Mesendoderm (in vitro differentiated cells): ENCODE measurements around the gene KCMF1.

Experiments used
- DNase-seq: peaks from one replicate; pipeline ENCODE4 v3.0.0; 2013
- H2AK5ac ChIP-seq: 2 replicates; pipeline ENCODE4 v1.6.1; 2013; ENCODE audit warnings: low read length, inconsistent platforms
- H2BK120ac ChIP-seq: 2 replicates; pipeline ENCODE4 v1.6.1; 2013; ENCODE audit warnings: low read depth, mild to moderate bottlenecking, low read length, moderate library complexity, mixed read lengths
- H2BK15ac ChIP-seq: replicated peaks from 2 replicates; pipeline ENCODE4 v1.6.1; 2013; ENCODE audit warnings: low read depth, mild to moderate bottlenecking, moderate library complexity
- H2BK5ac ChIP-seq: 2 replicates; pipeline ENCODE4 v1.6.1; 2013; ENCODE audit warnings: low read length, inconsistent platforms
- H3K18ac ChIP-seq: 2 replicates; pipeline ENCODE4 v1.6.1; 2013; ENCODE audit warnings: mild to moderate bottlenecking, low read length, mixed read lengths
- H3K23ac ChIP-seq: one replicate; pipeline ENCODE4 v1.6.1; 2013; ENCODE audit warnings: low read length
- H3K27ac ChIP-seq: 2 replicates; pipeline ENCODE4 v1.5.1; 2013; ENCODE audit warnings: low read depth, mild to moderate bottlenecking, inconsistent platforms, low read length, moderate library complexity
- H3K27me3 ChIP-seq: 2 replicates; pipeline ENCODE4 v1.6.1; 2013; ENCODE audit warnings: low read length, control low read depth, mild to moderate bottlenecking, inconsistent platforms; ENCODE audit not compliant: insufficient read depth, poor library complexity
- H3K36me3 ChIP-seq: 2 replicates; pipeline ENCODE4 v1.6.1; 2013; ENCODE audit warnings: low read length, inconsistent platforms; ENCODE audit not compliant: control insufficient read depth, insufficient read depth
- H3K4ac ChIP-seq: one replicate; pipeline ENCODE4 v1.6.1; 2013; ENCODE audit warnings: low read depth, mild to moderate bottlenecking, low read length, moderate library complexity
- H3K4me1 ChIP-seq: 2 replicates; pipeline ENCODE4 v1.6.1; 2013; ENCODE audit warnings: low read depth, low read length, inconsistent platforms; ENCODE audit not compliant: control insufficient read depth
- H3K4me2 ChIP-seq: 2 replicates; pipeline ENCODE4 v1.6.1; 2013; ENCODE audit warnings: low read length
- H3K4me3 ChIP-seq: 2 replicates; pipeline ENCODE4 v1.5.1; 2013; ENCODE audit warnings: mild to moderate bottlenecking, low read length
- H3K56ac ChIP-seq: one replicate; pipeline ENCODE4 v1.6.1; 2013; ENCODE audit warnings: low read length
- H3K79me1 ChIP-seq: 2 replicates; pipeline ENCODE4 v1.6.1; 2013; ENCODE audit warnings: low read length, inconsistent platforms
- H3K79me2 ChIP-seq: 2 replicates; pipeline ENCODE4 v1.6.1; 2013; ENCODE audit warnings: mild to moderate bottlenecking, low read length; ENCODE audit not compliant: control insufficient read depth, insufficient read depth
- H3K9ac ChIP-seq: 2 replicates; pipeline ENCODE4 v1.6.1; 2013; ENCODE audit warnings: low read length, inconsistent platforms
- H4K5ac ChIP-seq: one replicate; pipeline ENCODE4 v1.6.1; 2013; ENCODE audit warnings: low read length
- H4K8ac ChIP-seq: one replicate; pipeline ENCODE4 v1.6.1; 2013; ENCODE audit warnings: low read depth, mild to moderate bottlenecking, control low read depth, low read length, moderate library complexity
- WGBS: extraction: QIAGEN DNeasy Blood & Tissue Kit; methylation state at CpG from one replicate; pipeline ENCODE4 v1.1.7; 2013; ENCODE audit warnings: low lambda C conversion rate, missing lambda C conversion rate; ENCODE audit not compliant: insufficient coverage; ENCODE audit errors: extremely low coverage; 5-methylcytosine and 5-hydroxymethylcytosine counted together

KCMF1 gene

GRCh38 chr2:85008252-85008651 lies 37.3 kb downstream of the KCMF1 start:
- Histone ChIP-seq H3K9ac (no peak overlapping the region), H4K5ac (no peak overlapping the region), H3K23ac (no peak overlapping the region), H4K8ac (no peak overlapping the region), H2BK5ac (no peak overlapping the region), H3K4ac (no peak overlapping the region), H3K27ac (no peak overlapping the region), H3K79me1 (peaks cover 18% of the 10 kb centered on the region), H3K56ac (no peak overlapping the region), H3K18ac (no peak overlapping the region), H3K27me3 (no peaks in the 10 kb centered on the region), H3K4me2 (no peak overlapping the region), H3K4me1 (peaks cover 2% of the 10 kb centered on the region), H2AK5ac (no peak overlapping the region), H2BK15ac (no peak overlapping the region), H3K36me3 (no peaks in the 10 kb centered on the region), H3K4me3 (no peak overlapping the region), H3K79me2 (peaks cover 53% of the 10 kb centered on the region), H2BK120ac (no peak overlapping the region)
- no CpG with 5 or more reads among the region's 2 CpGs for WGBS
- DNase-seq: no peak

- no peak overlapping the region for H3K4me3 ChIP-seq
Observed at GRCh38 chr2:85009019-85009618, 38.2 kb downstream of the KCMF1 start.

GRCh38 chr2:85010404-85010803 lies 39.4 kb downstream of the KCMF1 start:
- no CpG with 5 or more reads among the region's 1 CpG for WGBS
- Histone ChIP-seq H3K27ac (no peak overlapping the region), H3K79me2 (peaks cover 53% of the 10 kb centered on the region), H3K4me2 (no peak overlapping the region), H3K4me3 (no peak overlapping the region), H3K9ac (no peak overlapping the region), H4K8ac (no peak overlapping the region), H3K79me1 (peaks cover 18% of the 10 kb centered on the region), H3K23ac (no peak overlapping the region), H3K18ac (no peak overlapping the region), H3K56ac (no peak overlapping the region), H3K36me3 (no peaks in the 10 kb centered on the region), H2AK5ac (no peak overlapping the region), H2BK120ac (no peak overlapping the region), H4K5ac (no peak overlapping the region), H3K4ac (no peak overlapping the region), H3K27me3 (no peaks in the 10 kb centered on the region), H2BK15ac (no peak overlapping the region), H3K4me1 (peaks cover 2% of the 10 kb centered on the region), H2BK5ac (no peak overlapping the region)
- no peak for DNase-seq

More at GRCh38 chr2:85009019-85009618, 38.2 kb downstream of the KCMF1 start:
- no peak overlapping the region for H2BK15ac ChIP-seq
- no peak overlapping the region for H3K9ac ChIP-seq
- H2BK5ac ChIP-seq: no peak overlapping the region
- no peak overlapping the region for H3K56ac ChIP-seq
- H3K27ac ChIP-seq: no peak overlapping the region
- H4K5ac ChIP-seq: no peak overlapping the region
- H3K79me2 ChIP-seq: peaks cover 50% of the 10 kb centered on the region
- H3K36me3 ChIP-seq: no peaks in the 10 kb centered on the region
- H2AK5ac ChIP-seq: no peak overlapping the region
- H3K4me1 ChIP-seq: peaks cover 2% of the 10 kb centered on the region
- no CpG with 5 or more reads among the region's 3 CpGs for whole genome bisulfite sequencing
- no peak overlapping the region for H3K23ac ChIP-seq
- peaks cover 15% of the 10 kb centered on the region for H3K79me1 ChIP-seq
- H3K4ac ChIP-seq: no peak overlapping the region
- H3K27me3 ChIP-seq: no peaks in the 10 kb centered on the region
- no peak overlapping the region for H4K8ac ChIP-seq
- no peak overlapping the region for H3K18ac ChIP-seq
- DNase-seq: peak; percentile 51
- no peak overlapping the region for H2BK120ac ChIP-seq
- H3K4me2 ChIP-seq: no peak overlapping the region

GRCh38 chr2:85011098-85011497 lies 40.1 kb downstream of the KCMF1 start:
- Histone ChIP-seq H3K4me2 (no peak overlapping the region), H2BK120ac (no peak overlapping the region), H3K27ac (no peak overlapping the region), H2AK5ac (no peak overlapping the region), H3K79me1 (peaks cover 19% of the 10 kb centered on the region), H3K27me3 (no peaks in the 10 kb centered on the region), H3K23ac (no peak overlapping the region), H3K4me3 (no peak overlapping the region), H3K56ac (no peak overlapping the region), H2BK5ac (no peak overlapping the region), H3K9ac (no peak overlapping the region), H4K5ac (no peak overlapping the region), H3K4me1 (peaks cover 2% of the 10 kb centered on the region), H3K18ac (no peak overlapping the region), H3K4ac (no peak overlapping the region), H2BK15ac (no peak overlapping the region), H3K36me3 (no peaks in the 10 kb centered on the region), H3K79me2 (peaks cover 58% of the 10 kb centered on the region), H4K8ac (no peak overlapping the region)
- no CpG with 5 or more reads among the region's 3 CpGs for WGBS
- no peak for DNase-seq

- Histone ChIP-seq H3K4me1 (peaks cover 2% of the 10 kb centered on the region), H3K4ac (no peak overlapping the region), H2AK5ac (no peak overlapping the region), H2BK120ac (no peak overlapping the region), H3K4me2 (no peak overlapping the region), H3K18ac (no peak overlapping the region), H3K79me2 (peaks cover 57% of the 10 kb centered on the region), H3K36me3 (no peaks in the 10 kb centered on the region), H3K27ac (no peak overlapping the region), H3K79me1 (peaks cover 19% of the 10 kb centered on the region), H3K23ac (no peak overlapping the region), H3K56ac (no peak overlapping the region), H3K9ac (no peak overlapping the region), H2BK5ac (no peak overlapping the region), H2BK15ac (no peak overlapping the region), H4K5ac (no peak overlapping the region), H3K27me3 (no peaks in the 10 kb centered on the region), H4K8ac (no peak overlapping the region), H3K4me3 (no peak overlapping the region)
- no CpG with 5 or more reads among the region's 3 CpGs for WGBS
- peak; percentile 73 for DNase-seq
Observed at GRCh38 chr2:85011747-85012146, 40.8 kb downstream of the KCMF1 start.

- Histone ChIP-seq H3K4me2 (no peak overlapping the region), H3K4me3 (no peak overlapping the region), H3K23ac (no peak overlapping the region), H2BK5ac (no peak overlapping the region), H3K27ac (no peak overlapping the region), H2BK15ac (no peak overlapping the region), H3K9ac (no peak overlapping the region), H3K79me2 (peaks cover 52% of the 10 kb centered on the region), H3K4me1 (peaks cover 2% of the 10 kb centered on the region), H3K4ac (no peak overlapping the region), H3K56ac (no peak overlapping the region), H2BK120ac (no peak overlapping the region), H3K18ac (no peak overlapping the region), H3K79me1 (peaks cover 15% of the 10 kb centered on the region), H3K27me3 (no peaks in the 10 kb centered on the region), H4K8ac (no peak overlapping the region), H4K5ac (no peak overlapping the region), H2AK5ac (no peak overlapping the region), H3K36me3 (no peaks in the 10 kb centered on the region)
- no CpG with 5 or more reads among the region's 4 CpGs for WGBS
- no peak for DNase-seq
Observed at GRCh38 chr2:85012431-85012830, 41.5 kb downstream of the KCMF1 start.
